Upper lobe of left lung (tissue), 6 donors: ENCODE measurements around the gene TAF8. TPM values are rescaled to one million over a fixed set of nuclear protein-coding genes. Genes with fewer than 3 reads are reported as not detected.

Experiments used
- small RNA-seq, 4 donors: library from RNA; depleted of rRNA; stranded (forward); fragments of <200 nt; gene quantifications; one replicate each; pipeline ENCODE3, GENCODE V24; 2016
- total RNA-seq, 6 donors: library from RNA; depleted of rRNA in 4 of 6; stranded (reverse); fragments of >200 nt in 4 of 6; gene quantifications; one replicate each; pipeline versions ENCODE4 v1.1.0 to v1.2.1, GENCODE V29; 2016 to 2021
- donor health status: DM: no; HTN: no; CAD: no; lungs with moderate emphysema.
- donor health status: DM: no; HTN: yes; CAD: no; lungs with severe emphysema.

Gene TAF8
- total RNA-seq, 6 donors from 2014 or later = 23.0 to 67.1 (median 34.4) TPM

Small RNAs within 50 kb of the gene (small RNA-seq; reads per million reads assigned to genes)
- gene RNU6-761P = 0 reads per million in 4 donors

Other genes starting within 250 kb of the TAF8 start
- 10 to 100 TPM in 2 of 6 donors, 1 to 10 TPM in 4; 2.7 to 16.8 (median 4.3) TPM for gene USP49, start 155.1 kb upstream of the TAF8 start, total RNA-seq
- gene MED20, start 129.4 kb upstream of the TAF8 start, total RNA-seq = 10 to 100 TPM in 5 of 6 donors, 1 to 10 TPM in 1; 6.4 to 19.9 (median 15.3) TPM
- 10 to 100 TPM in 3 of 6 donors, 1 to 10 TPM in 3; 5.6 to 20.9 (median 12.5) TPM for gene BYSL, start 129.0 kb upstream of the TAF8 start, total RNA-seq
- 100 to 1,000 TPM; 138 to 305 (median 211) TPM for gene CCND3, start 108.7 kb upstream of the TAF8 start, total RNA-seq
- gene C6orf132, start 92.1 kb downstream of the TAF8 start, total RNA-seq = 10 to 100 TPM in 5 of 6 donors, 1 to 10 TPM in 1; 9.4 to 26.3 (median 17.0) TPM
- gene GUCA1A, start 122.8 kb downstream of the TAF8 start, total RNA-seq = not detected
- gene GUCA1B, start 144.4 kb downstream of the TAF8 start, total RNA-seq = 10 to 100 TPM in 1 of 6 donors, 1 to 10 TPM in 3, under 1 TPM in 1, not detected in 1; 0.76 to 10.5 (median 1.3) TPM
- gene MRPS10, start 167.3 kb downstream of the TAF8 start, total RNA-seq = 10 to 100 TPM in 5 of 6 donors, 1 to 10 TPM in 1; 9.2 to 32.4 (median 21.2) TPM